GM12891 (cell line): Measurements from ENCODE around the gene ARHGEF17.

ENCODE experiments used
- DNase-seq: peaks from one replicate; pipeline ENCODE4 v3.0.0; 2011; ENCODE audit warnings: low spot score; ENCODE audit not compliant: insufficient read length
- FAIRE-seq: peaks from 2 replicates; lab custom pipeline; 2011; peaks lifted over from hg19 to GRCh38; lab: Jason Lieb, UNC
- PAX5 ChIP-seq: IDR thresholded peaks from 2 replicates; pipeline ENCODE4 v1.6.1; 2011; ENCODE audit warnings: low read length, moderate library complexity, mild to moderate bottlenecking; ENCODE audit not compliant: insufficient read depth, severe bottlenecking
- POLR2A ChIP-seq: IDR thresholded peaks from 2 replicates; pipeline ENCODE4 v1.6.1; 2011; ENCODE audit warnings: low read depth, low read length, control low read depth
- POLR2AphosphoS5 ChIP-seq: IDR thresholded peaks from 2 replicates; pipeline ENCODE4 v1.6.1; 2011; ENCODE audit warnings: low read depth, low read length, control low read depth
- POU2F2 ChIP-seq: IDR thresholded peaks from 2 replicates; pipeline ENCODE4 v1.6.1; 2011; ENCODE audit warnings: low read depth, mild to moderate bottlenecking, control low read depth, low read length, moderate library complexity
- SPI1 ChIP-seq: IDR thresholded peaks from 2 replicates; pipeline ENCODE4 v1.6.1; 2011; ENCODE audit warnings: low read depth, low read length, control low read depth
- TAF1 ChIP-seq: IDR thresholded peaks from 2 replicates; pipeline ENCODE4 v1.6.1; 2011; ENCODE audit warnings: low read depth, low read length, control low read depth

ARHGEF17 gene

DNA sequence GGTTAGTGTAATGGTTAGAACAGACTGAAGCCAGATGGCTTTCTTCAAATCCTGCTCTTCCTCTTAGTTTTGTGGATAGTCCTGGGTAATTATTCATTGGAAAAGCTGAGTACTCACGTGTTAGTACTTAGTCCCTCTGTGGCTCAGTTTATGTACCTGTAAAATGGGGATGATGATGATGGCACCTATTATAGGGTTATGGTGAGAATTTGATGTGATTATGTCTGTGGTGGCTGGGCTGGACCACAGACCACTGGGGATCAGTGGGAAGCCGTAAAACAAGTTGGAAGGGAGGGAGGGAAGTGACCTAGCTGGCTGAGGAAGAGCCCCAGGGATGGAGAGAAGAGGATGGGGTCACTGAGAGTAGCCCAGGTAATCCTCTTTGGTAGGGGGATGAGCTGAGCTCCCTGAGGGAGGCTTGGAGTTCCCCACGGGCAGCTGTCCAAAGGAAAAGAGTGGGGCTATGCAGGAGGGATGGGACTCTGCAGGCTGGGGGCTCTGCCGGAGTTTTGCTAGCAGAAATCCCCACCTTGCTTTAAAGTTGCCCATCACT, 19.8 kb downstream of the ARHGEF17 start:
- DNase-seq (no peak), FAIRE-seq (no peak)
- TF ChIP-seq SPI1 (no peak), PAX5 (no peak), TAF1 (no peak), POU2F2 (no peak), POLR2AphosphoS5 (no peak)

DNA sequence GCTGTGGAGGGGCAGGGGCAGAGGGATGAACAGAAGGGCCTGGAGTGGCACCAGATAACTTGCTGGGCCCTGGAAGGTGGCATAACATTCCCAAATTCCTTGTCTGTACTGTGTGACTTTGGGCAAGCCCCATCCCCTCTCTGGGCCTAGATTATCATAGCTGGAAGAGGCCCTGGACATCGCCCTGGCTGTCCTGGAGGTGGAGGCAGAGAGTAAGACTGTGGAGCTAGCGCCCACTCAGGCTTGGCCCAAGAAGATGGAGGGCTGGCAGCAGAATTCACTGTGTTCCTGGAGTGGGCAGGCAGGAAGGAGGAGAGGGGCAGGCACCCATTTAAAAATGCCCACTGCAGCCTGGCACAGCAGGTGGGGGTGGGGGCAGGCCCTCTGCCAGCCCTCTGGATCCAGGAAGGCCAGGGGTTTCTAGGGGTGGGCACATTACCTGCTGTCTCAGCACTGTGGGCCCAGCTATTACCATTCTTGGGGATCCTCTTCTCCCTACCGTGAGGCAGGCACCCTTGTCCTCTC, 22.6 kb downstream of the ARHGEF17 start:
- TF ChIP-seq SPI1: no peak
- TF ChIP-seq POU2F2: no peak
- no peak for TF ChIP-seq PAX5
- TF ChIP-seq POLR2AphosphoS5: no peak
- TF ChIP-seq POLR2A: no peak
- TF ChIP-seq TAF1: no peak
- no peak for FAIRE-seq
- DNase-seq: no peak

DNA sequence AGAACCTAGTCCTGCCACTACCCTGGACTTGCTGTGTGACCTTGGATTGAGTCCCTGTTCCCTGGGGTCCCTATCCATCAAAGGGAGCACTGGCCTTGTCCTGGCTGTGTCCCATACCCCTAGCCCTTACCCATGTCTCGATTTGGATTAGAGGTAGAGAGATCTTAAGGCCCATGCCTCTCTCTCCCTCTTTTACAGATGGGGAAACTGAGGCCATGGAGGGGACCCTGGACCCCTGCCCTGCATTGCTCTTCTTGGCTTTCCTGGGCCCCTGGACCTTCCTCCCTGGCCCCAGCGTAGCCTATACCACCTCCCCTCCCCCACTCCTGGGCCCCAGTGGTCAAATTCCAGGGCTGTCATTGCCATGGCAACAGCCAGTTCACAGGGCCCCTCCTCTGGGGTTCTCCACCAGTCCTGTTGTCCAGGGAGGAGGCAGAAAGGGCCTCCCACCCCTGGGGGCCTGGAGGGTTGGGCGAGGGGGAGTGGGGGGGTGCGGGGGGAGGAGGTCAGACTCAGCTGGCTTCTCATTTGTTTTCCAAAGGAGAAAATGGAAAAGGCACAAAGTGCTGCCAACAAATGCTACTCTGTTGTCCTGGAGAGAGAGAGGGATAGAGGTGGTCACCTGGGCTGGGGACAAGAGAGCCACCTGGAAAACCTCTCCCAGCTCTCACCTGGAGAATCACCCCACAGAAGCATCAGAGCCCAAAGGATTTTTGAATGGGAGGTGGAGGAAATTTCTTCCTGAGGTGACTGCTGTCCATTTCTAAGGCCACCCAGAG, 23.3 kb downstream of the ARHGEF17 start:
- FAIRE-seq (no peak), DNase-seq (no peak)
- TF ChIP-seq TAF1: no peak
- no peak for TF ChIP-seq PAX5
- no peak for TF ChIP-seq POLR2A
- TF ChIP-seq POU2F2: no peak
- no peak for TF ChIP-seq SPI1
- TF ChIP-seq POLR2AphosphoS5: no peak

DNA sequence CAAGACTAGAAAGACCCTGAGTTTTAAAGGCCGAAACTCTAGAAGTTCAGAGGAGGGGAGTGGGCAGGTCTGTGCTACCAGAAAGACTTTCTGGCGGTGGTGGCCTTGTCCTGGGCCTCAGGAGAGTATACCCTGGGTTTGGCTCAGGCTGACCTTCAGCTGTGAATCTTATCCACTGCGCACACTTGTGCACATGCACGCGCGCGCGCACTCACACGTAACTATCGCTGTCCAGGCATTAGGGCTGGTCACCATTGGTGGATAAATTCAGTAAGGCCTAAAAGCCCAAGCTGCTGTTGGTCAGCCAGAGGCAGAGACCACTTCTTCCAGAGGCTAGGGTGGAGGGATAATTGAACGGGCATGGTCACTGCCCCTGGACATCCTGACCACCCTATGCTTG, 25.1 kb downstream of the ARHGEF17 start:
- DNase-seq: no peak
- no peak for TF ChIP-seq PAX5
- no peak for TF ChIP-seq POLR2AphosphoS5
- no peak for TF ChIP-seq SPI1
- no peak for TF ChIP-seq POLR2A
- no peak for TF ChIP-seq POU2F2
- TF ChIP-seq TAF1: no peak
- FAIRE-seq: no peak

GRCh38 chr11:73333640-73334383, 25.7 kb downstream of the ARHGEF17 start:
- no peak for DNase-seq
- TF ChIP-seq SPI1: no peak
- TF ChIP-seq TAF1: no peak
- no peak for TF ChIP-seq POLR2A
- TF ChIP-seq POLR2AphosphoS5: no peak
- no peak for TF ChIP-seq POU2F2
- TF ChIP-seq PAX5: no peak
- peak; percentile 28 for FAIRE-seq

- no peak for DNase-seq
- peak; percentile 66 for FAIRE-seq
- TF ChIP-seq POLR2AphosphoS5: no peak
- TF ChIP-seq POLR2A: no peak
- no peak for TF ChIP-seq SPI1
- no peak for TF ChIP-seq PAX5
- no peak for TF ChIP-seq POU2F2
- no peak for TF ChIP-seq TAF1
These were observed 26.5 kb downstream of the ARHGEF17 start for GRCh38 chr11:73334384-73335203.

DNA sequence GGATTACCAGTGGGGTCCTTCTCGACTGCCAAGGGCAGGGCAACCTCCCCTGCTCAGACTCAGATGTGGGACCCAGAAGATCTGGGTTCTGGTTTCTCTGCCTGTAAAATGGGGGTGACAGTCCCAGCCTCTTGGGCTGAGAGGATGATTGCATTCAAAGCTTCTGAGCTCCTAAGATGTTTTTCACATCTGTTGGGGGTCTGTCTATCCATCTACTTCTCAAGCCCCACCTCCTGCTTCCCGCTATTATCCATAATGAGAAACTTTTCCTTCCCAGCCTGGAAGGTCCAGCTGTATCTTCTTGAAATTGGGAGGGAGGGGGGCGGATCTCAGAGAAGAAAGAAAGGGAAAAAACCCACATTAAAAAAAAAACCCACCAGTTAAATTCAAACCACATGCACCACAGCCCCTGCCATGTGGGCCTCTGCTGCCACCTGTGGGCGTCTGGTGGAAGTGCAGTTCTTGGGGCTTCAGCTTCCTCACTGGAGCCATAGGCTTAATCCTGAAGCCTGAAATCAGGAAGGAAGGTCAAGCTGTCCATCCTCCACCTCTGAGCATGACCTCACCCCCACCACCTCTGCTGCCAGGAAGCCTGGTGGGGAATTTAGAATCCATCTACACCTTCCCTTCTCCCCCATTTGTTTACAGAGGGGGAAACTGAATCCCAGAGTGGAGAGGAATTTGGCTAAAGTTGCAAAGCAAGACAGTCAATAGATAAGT, 27.3 kb downstream of the ARHGEF17 start:
- DNase-seq: peak; percentile 74
- peak; percentile 86 for FAIRE-seq
- TF ChIP-seq PAX5: no peak
- TF ChIP-seq POU2F2: peak; percentile 73; the same call in 1 of the 2 replicates
- no peak for TF ChIP-seq POLR2AphosphoS5
- no peak for TF ChIP-seq TAF1
- TF ChIP-seq SPI1: peak; percentile 39; the same call in 1 of the 2 replicates
- no peak for TF ChIP-seq POLR2A

DNA sequence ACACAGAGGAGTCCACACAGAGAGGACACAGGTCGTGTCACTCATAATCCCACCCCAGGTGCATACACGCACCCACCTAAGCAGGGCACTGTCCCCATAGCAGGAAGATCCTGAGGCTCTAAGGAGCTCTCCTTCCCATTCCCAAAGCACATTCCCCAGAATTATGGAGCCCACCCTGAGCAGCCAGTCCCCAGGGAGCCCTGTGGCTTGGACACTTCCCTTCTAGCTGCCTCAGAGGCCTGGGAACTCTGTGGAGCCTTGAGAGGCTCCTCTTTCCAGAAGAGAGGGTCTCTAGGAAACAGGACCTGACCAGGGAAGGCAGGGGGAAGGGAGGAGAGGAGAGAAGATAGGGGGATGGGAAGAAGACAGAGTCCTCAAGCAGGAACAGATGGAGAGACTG, 29.8 kb downstream of the ARHGEF17 start:
- FAIRE-seq (no peak), DNase-seq (no peak)
- TF ChIP-seq TAF1 (no peak), POU2F2 (no peak), POLR2A (no peak), PAX5 (no peak), POLR2AphosphoS5 (no peak), SPI1 (no peak)
